T47D (cell line): ENCODE results near the gene SPTLC3.

Experiments used
- DNase-seq, 2 experiments: peaks; one replicate each; pipeline versions ENCODE4 v3.0.0 to v3.0.0-alpha.2; 2011 to 2012; ENCODE audit warnings: low read depth in 1 of 2, low spot score in 1 of 2
- JUND ChIP-seq: IDR thresholded peaks from 2 replicates; pipeline ENCODE4 v1.6.1; 2012; ENCODE audit warnings: low read depth
- in situ Hi-C: cut with HindIII; loops from 2 replicates; pipeline ENCODE4 v1.10.0; 2016; ENCODE audit warnings: low sequenced_read_pairs, low pct_unique_long_range_greater_than_20kb

Gene SPTLC3

GRCh38 chr20:13120471-13120870 lies 111.7 kb downstream of the SPTLC3 start:
- TF ChIP-seq JUND: no peak
- no peak for DNase-seq
- in situ Hi-C loops: no loop called here

GRCh38 chr20:13121840-13122515 lies 113.2 kb downstream of the SPTLC3 start:
- DNase-seq: no peak
- no peak for TF ChIP-seq JUND
- in situ Hi-C loops: no loop called here

- in situ Hi-C loops: no loop called here
- no peak for DNase-seq
- no peak for TF ChIP-seq JUND
Measured at GRCh38 chr20:13125486-13125885, 116.7 kb downstream of the SPTLC3 start.

- in situ Hi-C loops: no loop called here
- no peak for TF ChIP-seq JUND
- DNase-seq: no peak
Measured at GRCh38 chr20:13128173-13128572, 119.4 kb downstream of the SPTLC3 start.

- DNase-seq: no peak
- in situ Hi-C loops: no loop called here
- no peak for TF ChIP-seq JUND
Measured at GRCh38 chr20:13130061-13130706, 121.4 kb downstream of the SPTLC3 start.

GRCh38 chr20:13130707-13131103 lies 121.9 kb downstream of the SPTLC3 start:
- in situ Hi-C loops: no loop called here
- TF ChIP-seq JUND: no peak
- DNase-seq: no peak

GRCh38 chr20:13131688-13132087 lies 122.9 kb downstream of the SPTLC3 start:
- TF ChIP-seq JUND: no peak
- DNase-seq: no peak
- in situ Hi-C loops: no loop called here

- DNase-seq: no peak
- TF ChIP-seq JUND: no peak
- in situ Hi-C loops: no loop called here
Measured at GRCh38 chr20:13139459-13140150, 130.8 kb downstream of the SPTLC3 start.

- in situ Hi-C loops: no loop called here
- no peak for TF ChIP-seq JUND
- DNase-seq: no peak
Measured at GRCh38 chr20:13140201-13140600, 131.4 kb downstream of the SPTLC3 start.

GRCh38 chr20:13140775-13141174 lies 132.0 kb downstream of the SPTLC3 start:
- no peak for DNase-seq
- in situ Hi-C loops: no loop called here
- no peak for TF ChIP-seq JUND

GRCh38 chr20:13141546-13141945 lies 132.8 kb downstream of the SPTLC3 start:
- in situ Hi-C loops: no loop called here
- DNase-seq: no peak
- no peak for TF ChIP-seq JUND

- no peak for TF ChIP-seq JUND
- in situ Hi-C loops: no loop called here
- DNase-seq: no peak
Measured at GRCh38 chr20:13142143-13142542, 133.4 kb downstream of the SPTLC3 start.
